ENCODE data around the gene ST3GAL2.

DNA sequence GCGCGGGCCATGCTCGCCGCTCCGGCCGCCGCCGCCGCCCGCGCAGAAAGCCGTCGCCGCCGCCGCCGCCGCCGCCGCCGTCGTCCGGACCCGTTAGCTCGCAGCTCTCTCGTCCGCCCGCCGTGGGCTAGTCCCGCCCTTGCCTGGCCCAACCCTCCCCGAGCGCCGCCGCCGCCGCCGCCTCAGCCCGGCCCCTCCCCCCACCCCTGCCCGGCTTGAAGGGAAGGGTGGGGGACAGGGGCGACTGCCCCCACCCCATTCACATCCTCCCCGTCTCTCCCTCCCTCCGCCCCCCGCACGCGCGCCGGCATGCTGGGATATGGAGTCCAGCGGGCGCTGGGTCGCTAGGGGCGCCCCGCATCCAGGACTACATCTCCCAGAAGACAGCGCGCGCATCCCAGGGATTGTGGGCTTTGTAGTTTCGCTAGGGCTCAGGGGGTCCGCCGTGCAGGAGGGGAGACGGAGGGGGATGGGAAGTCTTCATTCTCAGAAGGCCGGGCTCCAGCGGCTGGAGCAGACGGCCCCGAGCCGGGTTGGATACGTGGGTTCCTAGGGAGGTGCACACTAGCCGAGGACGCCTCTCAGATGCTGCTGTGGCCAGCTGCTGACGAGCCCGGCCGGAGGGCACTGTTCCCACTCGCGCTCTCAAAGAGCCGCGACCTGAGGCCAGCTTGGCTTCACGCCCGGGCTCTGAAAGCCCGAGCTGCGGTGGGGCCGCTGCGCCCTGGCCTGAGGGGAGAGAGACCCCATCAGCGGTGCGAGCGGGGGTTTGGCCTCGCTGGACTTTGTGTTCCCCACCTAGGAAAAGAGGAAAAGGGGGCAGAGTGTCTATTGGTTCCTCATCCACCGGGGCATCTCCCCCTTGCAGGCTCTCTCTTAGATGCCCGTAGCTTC, at the start of gene ST3GAL2:
- TF ChIP-seq EZH2 (IDR thresholded peaks at IDR 0.05) (no peak), FOXP2 (optimal IDR thresholded peaks at IDR 0.05; ENCODE audit: control extremely low read depth, extremely low read length, insufficient read depth) (no peak)

All from SK-N-MC (cell line).